SU-DHL-6 (cell line): Measurements from ENCODE around the gene HSD3B7.

Experiments
- H2AFZ ChIP-seq: fragments of 200-600 bp; sonication (generic); 2 replicates; pipeline ENCODE4 v1.6.1; 2014; ENCODE audit warnings: low read depth, mild to moderate bottlenecking, moderate library complexity, mixed read lengths, antibody characterized with exemption, low read length; ENCODE audit not compliant: severe bottlenecking
- H3F3A ChIP-seq: fragments of 200-600 bp; shearing (Covaris generic); 2 replicates; pipeline ENCODE4 v1.6.0; 2016; ENCODE audit warnings: antibody characterized with exemption, mild to moderate bottlenecking; ENCODE audit not compliant: insufficient read depth
- H3K27ac ChIP-seq: fragments of 200-600 bp; sonication (generic); 2 replicates; pipeline ENCODE4 v1.5.1; 2016; ENCODE audit warnings: low read depth, mild to moderate bottlenecking, low read length, moderate library complexity, mixed read lengths
- H3K27me3 ChIP-seq: fragments of 200-600 bp; sonication (generic), shearing (Covaris generic); 2 replicates; pipeline ENCODE4 v1.6.0; 2014; ENCODE audit warnings: mild to moderate bottlenecking, low read length
- H3K36me3 ChIP-seq: fragments of 200-600 bp; sonication (generic); 2 replicates; pipeline ENCODE4 v1.6.1; 2014; ENCODE audit warnings: mild to moderate bottlenecking, low read length, mixed read lengths
- H3K4me2 ChIP-seq: fragments of 300-600, 200-600 bp; shearing (Covaris generic), sonication (generic); 2 replicates; pipeline ENCODE4 v1.6.0; 2014; ENCODE audit warnings: low read length, low read depth, mild to moderate bottlenecking; ENCODE audit not compliant: poor library complexity, severe bottlenecking
- H3K4me3 ChIP-seq: fragments of 200-600 bp; sonication (generic); 2 replicates; pipeline ENCODE4 v1.5.1; 2014; ENCODE audit warnings: antibody characterized with exemption, low read length, mild to moderate bottlenecking, mixed read lengths; ENCODE audit not compliant: insufficient read depth, poor library complexity, severe bottlenecking
- H3K79me2 ChIP-seq: fragments of 200-600 bp; sonication (generic); 2 replicates; pipeline ENCODE4 v1.6.1; 2014; ENCODE audit warnings: mild to moderate bottlenecking, low read length, moderate library complexity; ENCODE audit not compliant: insufficient read depth
- H3K9ac ChIP-seq: fragments of 200-600 bp; sonication (generic); 2 replicates; pipeline ENCODE4 v1.7.0; 2014; ENCODE audit warnings: mild to moderate bottlenecking, low read length
- H3K9me2 ChIP-seq: fragments of 200-600 bp; sonication (generic); replicated peaks from 2 replicates; pipeline ENCODE4 v1.6.1; 2014; ENCODE audit warnings: low read length; ENCODE audit not compliant: insufficient read depth
- H3K9me3 ChIP-seq: fragments of 200-600 bp; sonication (generic); 2 replicates; pipeline ENCODE4 v1.6.1; 2014; ENCODE audit warnings: low read length, mixed read lengths; ENCODE audit not compliant: insufficient read depth
- H4K20me1 ChIP-seq: fragments of 200-600 bp; sonication (generic); 2 replicates; pipeline ENCODE4 v1.6.1; 2014; ENCODE audit warnings: low read depth, mild to moderate bottlenecking, antibody characterized with exemption, low read length, moderate library complexity, mixed read lengths
- CTCF ChIP-seq: fragments of 200-600 bp; sonication (generic); IDR thresholded peaks from one replicate; pipeline ENCODE4 v1.5.1; 2017; ENCODE audit warnings: antibody characterized with exemption, mild to moderate bottlenecking, low read length, moderate library complexity; ENCODE audit not compliant: insufficient read depth, poor library complexity, severe bottlenecking
- EZH2phosphoT487 ChIP-seq: fragments of 200-600 bp; sonication (generic), shearing (Covaris generic); conservative IDR thresholded peaks from 2 replicates; pipeline ENCODE4 v1.6.1; 2018; ENCODE audit warnings: mild to moderate bottlenecking, antibody characterized with exemption, low read length, moderate library complexity, mixed read lengths

HSD3B7 gene

GRCh38 chr16:31006589-31006988, 21.6 kb downstream of the HSD3B7 start:
- H2AFZ ChIP-seq: no peak overlapping the region
- H3K27ac ChIP-seq: no peak overlapping the region
- no peak overlapping the region for H3K9ac ChIP-seq
- H3K4me2 ChIP-seq: no peak overlapping the region
- H3K9me2 ChIP-seq: no peaks in the 10 kb centered on the region
- no peaks in the 10 kb centered on the region for H4K20me1 ChIP-seq
- no peaks in the 10 kb centered on the region for H3F3A ChIP-seq
- no peaks in the 10 kb centered on the region for H3K36me3 ChIP-seq
- H3K4me3 ChIP-seq: no peak overlapping the region
- H3K27me3 ChIP-seq: no peaks in the 10 kb centered on the region
- TF ChIP-seq CTCF (no peak), EZH2phosphoT487 (no peak)
- H3K79me2 ChIP-seq: no peaks in the 10 kb centered on the region
- H3K9me3 ChIP-seq: no peaks in the 10 kb centered on the region

- Histone ChIP-seq H3K36me3 (no peaks in the 10 kb centered on the region), H3K79me2 (no peaks in the 10 kb centered on the region), H3F3A (no peaks in the 10 kb centered on the region), H3K27ac (no peak overlapping the region), H3K9me2 (no peaks in the 10 kb centered on the region), H3K27me3 (no peaks in the 10 kb centered on the region), H3K9me3 (no peaks in the 10 kb centered on the region), H3K4me2 (no peak overlapping the region), H4K20me1 (no peaks in the 10 kb centered on the region), H2AFZ (no peak overlapping the region), H3K4me3 (no peak overlapping the region), H3K9ac (no peak overlapping the region)
- TF ChIP-seq EZH2phosphoT487 (no peak), CTCF (no peak)
Measured at GRCh38 chr16:31007684-31008083, 22.7 kb downstream of the HSD3B7 start.

DNA sequence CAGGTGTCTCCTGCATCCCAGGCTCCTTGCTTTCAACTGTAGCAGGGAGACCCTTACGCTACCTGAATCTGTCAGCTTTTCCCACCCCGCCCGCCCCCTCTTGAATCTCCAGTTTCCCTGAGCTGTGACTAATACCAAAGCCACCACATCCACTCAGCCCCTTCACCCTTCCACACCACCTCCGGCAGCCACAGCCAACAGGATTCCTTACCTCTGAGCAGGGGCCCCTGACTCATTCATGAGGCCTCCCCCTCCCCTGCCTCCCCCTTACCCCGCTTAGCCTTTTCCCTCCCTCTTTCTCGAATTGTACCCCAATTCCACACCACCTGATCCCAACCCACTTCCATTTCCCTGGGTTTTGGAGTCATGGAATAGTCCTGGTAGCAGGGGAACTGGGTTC, 23.1 kb downstream of the HSD3B7 start:
- Histone ChIP-seq H3K9ac (no peak overlapping the region), H3K9me2 (no peaks in the 10 kb centered on the region), H3K4me2 (no peak overlapping the region), H3K27me3 (no peaks in the 10 kb centered on the region), H3K9me3 (no peaks in the 10 kb centered on the region), H3K79me2 (no peaks in the 10 kb centered on the region), H3F3A (no peaks in the 10 kb centered on the region), H3K4me3 (no peak overlapping the region), H3K27ac (no peak overlapping the region), H3K36me3 (no peaks in the 10 kb centered on the region), H4K20me1 (no peaks in the 10 kb centered on the region), H2AFZ (no peak overlapping the region)
- TF ChIP-seq CTCF (no peak), EZH2phosphoT487 (no peak)

GRCh38 chr16:31008551-31008950, 23.5 kb downstream of the HSD3B7 start:
- no peaks in the 10 kb centered on the region for H3F3A ChIP-seq
- no peaks in the 10 kb centered on the region for H3K36me3 ChIP-seq
- no peak overlapping the region for H3K27ac ChIP-seq
- H4K20me1 ChIP-seq: no peaks in the 10 kb centered on the region
- no peak overlapping the region for H3K9ac ChIP-seq
- no peaks in the 10 kb centered on the region for H3K9me2 ChIP-seq
- no peak overlapping the region for H3K4me3 ChIP-seq
- no peaks in the 10 kb centered on the region for H3K9me3 ChIP-seq
- TF ChIP-seq EZH2phosphoT487 (no peak), CTCF (no peak)
- no peak overlapping the region for H2AFZ ChIP-seq
- H3K79me2 ChIP-seq: no peaks in the 10 kb centered on the region
- no peak overlapping the region for H3K4me2 ChIP-seq
- no peaks in the 10 kb centered on the region for H3K27me3 ChIP-seq
